H1 (cell line): Measurements from ENCODE around the gene ZFP64. TPM values are rescaled to one million over a fixed set of nuclear protein-coding genes. Genes with fewer than 3 reads are reported as not detected.
A peak's percentile ranks its signal among the peaks of the same experiment; 100 is the strongest.

Source experiments
- CTCF ChIA-PET: fragments of 300-600 bp; sonication (Branson Sonifier 250); formaldehyde crosslinking; loops from one replicate; lab custom pipeline; 2021; ENCODE audit not compliant: partially characterized antibody; lab: Charles Lee
- POLR2A ChIA-PET: fragments of 300-600 bp; sonication (Branson Sonifier 250); formaldehyde crosslinking; loops from one replicate; lab custom pipeline; 2021; ENCODE audit warnings: inconsistent platforms; ENCODE audit not compliant: partially characterized antibody; lab: Charles Lee
- DNase-seq, 2 experiments: peaks; one replicate each; pipeline versions ENCODE4 v3.0.0 to v3.0.0-alpha.2; 2010 to 2022; ENCODE audit warnings: low spot score in 2 of 2, low read depth in 1 of 2, mixed read lengths in 1 of 2
- FAIRE-seq: peaks from 2 replicates; lab custom pipeline; 2011; peaks lifted over from hg19 to GRCh38; lab: Jason Lieb, UNC
- H2AFZ ChIP-seq: 2 replicates; pipeline ENCODE4 v1.8.1; 2012; ENCODE audit warnings: low read length, inconsistent platforms
- H2AK5ac ChIP-seq: 2 replicates; pipeline ENCODE4 v1.6.1; 2013; ENCODE audit warnings: low read depth, low read length
- H2BK120ac ChIP-seq: replicated peaks from 2 replicates; pipeline ENCODE3; 2013; ENCODE audit warnings: low read depth, low read length, inconsistent platforms
- H2BK12ac ChIP-seq: 2 replicates; pipeline ENCODE4 v1.6.1; 2013; ENCODE audit warnings: low read depth, low read length
- H2BK15ac ChIP-seq: 2 replicates; pipeline ENCODE4 v1.6.1; 2013; ENCODE audit warnings: low read length
- H2BK20ac ChIP-seq: 2 replicates; pipeline ENCODE4 v1.6.1; 2013; ENCODE audit warnings: low read length
- H2BK5ac ChIP-seq: 2 replicates; pipeline ENCODE4 v1.6.1; 2013; ENCODE audit warnings: low read depth, low read length
- H3K14ac ChIP-seq: 2 replicates; pipeline ENCODE4 v1.6.1; 2013; ENCODE audit warnings: inconsistent platforms; ENCODE audit not compliant: insufficient read length
- H3K18ac ChIP-seq: 2 replicates; pipeline ENCODE4 v1.6.1; 2013; ENCODE audit warnings: low read length; ENCODE audit errors: extremely low read depth
- H3K23ac ChIP-seq: 2 replicates; pipeline ENCODE4 v1.6.1; 2013; ENCODE audit warnings: inconsistent platforms; ENCODE audit not compliant: insufficient read length
- H3K23me2 ChIP-seq: 2 replicates; pipeline ENCODE4 v1.6.1; 2013; ENCODE audit warnings: low read depth, low read length
- H3K27ac ChIP-seq: 2 replicates; pipeline ENCODE4 v1.6.1; 2011; ENCODE audit warnings: low read depth, low read length, inconsistent platforms
- H3K27me3 ChIP-seq, 4 experiments: replicated peaks in 1 of 4; 1 replicate in 1 of 4; 2 replicates in 3 of 4; pipeline versions ENCODE4 v1.6.1 to v1.8.1; 2011 to 2013; ENCODE audit warnings: low read length in 3 of 4, mild to moderate bottlenecking in 3 of 4, inconsistent platforms in 2 of 4, mixed read lengths in 2 of 4, moderate library complexity in 1 of 4; ENCODE audit not compliant: control insufficient read depth in 3 of 4, insufficient read depth in 3 of 4; ENCODE audit errors: extremely low read depth in 1 of 4
- H3K36me3 ChIP-seq, 4 experiments: 2 replicates each; pipeline versions ENCODE4 v1.6.1 to v1.8.1; 2011 to 2013; ENCODE audit warnings: mild to moderate bottlenecking in 4 of 4, low read length in 3 of 4, moderate library complexity in 2 of 4, control low read depth in 1 of 4, inconsistent platforms in 1 of 4; ENCODE audit not compliant: insufficient read depth in 4 of 4, control insufficient read depth in 2 of 4
- H3K4ac ChIP-seq: replicated peaks from 2 replicates; pipeline ENCODE3; 2013; ENCODE audit warnings: low read length, low read depth, mixed read lengths, inconsistent platforms; ENCODE audit not compliant: insufficient read length
- H3K4me1 ChIP-seq, 4 experiments: replicated peaks in 1 of 4; 1 replicate in 1 of 4; 2 replicates in 3 of 4; pipeline versions ENCODE4 v1.6.1 to v1.8.1; 2011 to 2013; ENCODE audit warnings: low read length in 3 of 4, inconsistent platforms in 2 of 4, mixed read lengths in 1 of 4; ENCODE audit not compliant: insufficient read depth in 4 of 4, control insufficient read depth in 3 of 4
- H3K4me2 ChIP-seq, 2 experiments: 2 replicates each; pipeline versions ENCODE4 v1.6.1 to v1.8.1; 2011 to 2013; ENCODE audit warnings: low read depth in 2 of 2, low read length in 2 of 2, control low read depth in 1 of 2, inconsistent platforms in 1 of 2, mild to moderate bottlenecking in 1 of 2; ENCODE audit not compliant: insufficient read depth in 1 of 2
- H3K4me3 ChIP-seq, 4 experiments: fragments of 200-600, 300-600 bp in 1 of 4; sonication (generic), shearing (Covaris generic), sonication (Bioruptor Twin) in 1 of 4; 2 replicates each; pipeline versions ENCODE4 v1.5.1 to v1.8.1; 2011 to 2016; ENCODE audit warnings: low read length in 4 of 4, low read depth in 3 of 4, control low read depth in 2 of 4, inconsistent platforms in 2 of 4, mild to moderate bottlenecking in 2 of 4, mixed read lengths in 1 of 4, moderate library complexity in 1 of 4; ENCODE audit not compliant: insufficient read depth in 2 of 4; ENCODE audit errors: extremely low read depth in 1 of 4
- H3K56ac ChIP-seq: replicated peaks from 2 replicates; pipeline ENCODE3; 2013; ENCODE audit warnings: low read depth, mild to moderate bottlenecking, mixed read lengths, low read length, inconsistent platforms; ENCODE audit not compliant: insufficient read length
- H3K79me1 ChIP-seq: 2 replicates; pipeline ENCODE4 v1.6.1; 2013; ENCODE audit warnings: low read depth, low read length, control low read depth
- H3K79me2 ChIP-seq, 2 experiments: 2 replicates each; pipeline versions ENCODE4 v1.6.1 to v1.8.1; 2012 to 2013; ENCODE audit warnings: low read length in 2 of 2, mild to moderate bottlenecking in 2 of 2, inconsistent platforms in 1 of 2; ENCODE audit not compliant: insufficient read depth in 2 of 2, control insufficient read depth in 1 of 2
- H3K9ac ChIP-seq, 4 experiments: replicated peaks in 1 of 4; 1 replicate in 1 of 4; 2 replicates in 3 of 4; pipeline versions ENCODE4 v1.6.1 to v1.8.1; 2011 to 2013; ENCODE audit warnings: low read depth in 3 of 4, low read length in 3 of 4, control low read depth in 2 of 4, mild to moderate bottlenecking in 2 of 4, moderate library complexity in 2 of 4, inconsistent platforms in 1 of 4; ENCODE audit errors: extremely low read depth in 1 of 4
- H3K9me3 ChIP-seq, 2 experiments: 2 replicates each; pipeline versions ENCODE4 v1.6.1 to v1.8.1; 2012 to 2013; ENCODE audit warnings: mild to moderate bottlenecking in 2 of 2, moderate library complexity in 2 of 2, control low read depth in 1 of 2, inconsistent platforms in 1 of 2, low read depth in 1 of 2, low read length in 1 of 2, mixed read lengths in 1 of 2; ENCODE audit not compliant: insufficient read depth in 2 of 2
- H4K20me1 ChIP-seq, 2 experiments: replicated peaks in 1 of 2; 2 replicates each; pipeline versions ENCODE3 to v1.8.1; 2011 to 2013; ENCODE audit warnings: inconsistent platforms in 2 of 2, low read length in 2 of 2, mild to moderate bottlenecking in 1 of 2; ENCODE audit not compliant: insufficient read depth in 2 of 2, control insufficient read depth in 1 of 2
- H4K5ac ChIP-seq: 2 replicates; pipeline ENCODE4 v1.6.1; 2013; ENCODE audit warnings: low read length, low read depth, mixed read lengths, inconsistent platforms; ENCODE audit not compliant: insufficient read length
- H4K8ac ChIP-seq: 2 replicates; pipeline ENCODE4 v1.8.0; 2013; ENCODE audit warnings: mild to moderate bottlenecking, moderate library complexity, low read length, inconsistent platforms; ENCODE audit not compliant: insufficient read depth; ENCODE audit errors: extremely low read depth
- H4K91ac ChIP-seq: replicated peaks from 2 replicates; pipeline ENCODE3; 2013; ENCODE audit warnings: low read length, mixed read lengths, inconsistent platforms; ENCODE audit not compliant: insufficient read length
- BACH1 ChIP-seq: IDR thresholded peaks from 2 replicates; pipeline ENCODE4 v1.6.1; 2012; ENCODE audit warnings: low read length, improper control_type of control experiment
- KDM1A ChIP-seq: fragments of 200-600, 300-600 bp; sonication (generic); IDR thresholded peaks from 2 replicates; pipeline ENCODE4 v1.7.1; 2016; ENCODE audit warnings: mild to moderate bottlenecking, low read length, borderline replicate concordance
- KDM4A ChIP-seq: IDR thresholded peaks from one replicate; pipeline ENCODE4 v1.7.1; 2012; ENCODE audit warnings: low read depth, mild to moderate bottlenecking, moderate library complexity, low read length, inconsistent platforms; ENCODE audit not compliant: severe bottlenecking
- PHF8 ChIP-seq: fragments of 200-600 bp; sonication (generic); conservative IDR thresholded peaks from 2 replicates; pipeline ENCODE4 v1.7.1; 2012; ENCODE audit warnings: low read depth, mild to moderate bottlenecking, inconsistent platforms, low read length, moderate library complexity
- RBBP5 ChIP-seq: IDR thresholded peaks from 2 replicates; pipeline ENCODE4 v1.7.1; 2012; ENCODE audit warnings: low read depth, mild to moderate bottlenecking, inconsistent platforms, low read length, moderate library complexity, borderline replicate concordance
- SIRT6 ChIP-seq: IDR thresholded peaks from one replicate; pipeline ENCODE4 v1.7.1; 2012; ENCODE audit warnings: low read length, inconsistent platforms
- TAF1 ChIP-seq: IDR thresholded peaks from 2 replicates; pipeline ENCODE4 v1.6.1; 2011; ENCODE audit warnings: mild to moderate bottlenecking, low read depth, low read length
- TBP ChIP-seq: IDR thresholded peaks from 2 replicates; pipeline ENCODE4 v1.6.1; 2011; ENCODE audit warnings: low read depth, low read length, improper control_type of control experiment
- YY1 ChIP-seq: IDR thresholded peaks from 2 replicates; pipeline ENCODE4 v1.6.1; 2011; ENCODE audit warnings: low read depth, mild to moderate bottlenecking, low read length
- WGBS, 2 experiments: shearing (Covaris generic) in 1 of 2; methylation state at CpG; one replicate each; pipeline versions ENCODE4 v1.1.6 to v1.1.7; 2013 to 2015; ENCODE audit warnings: low lambda C conversion rate in 2 of 2, mixed read lengths in 2 of 2, inconsistent platforms in 1 of 2, low coverage in 1 of 2, missing lambda C conversion rate in 1 of 2; ENCODE audit not compliant: insufficient replicate concordance in 2 of 2, insufficient coverage in 1 of 2, insufficient read length in 1 of 2; ENCODE audit errors: extremely low coverage in 1 of 2, missing lambda C conversion rate in 1 of 2; 5-methylcytosine and 5-hydroxymethylcytosine counted together
- polyA plus RNA-seq, 7 experiments: library from polyadenylated mRNA; depleted of rRNA in 3 of 7; stranded (reverse) in 5 of 7; unstranded in 2 of 7; fragments of >200 nt in 5 of 7; fragments of 200-250 nt in 2 of 7; gene quantifications; 1 replicate in 5 of 7; 2 replicates in 1 of 7; 4 replicates in 1 of 7; pipeline versions ENCODE4 v1.2.1 to v1.2.3, GENCODE V29; 2011 to 2013; ENCODE audit warnings: missing spikeins in 2 of 7, mixed read lengths in 2 of 7
- total RNA-seq: library from RNA; stranded (reverse); fragmentation: NEBNext Ultra II Directional; extraction: Animal tissue kit (Norgen Biotek cat#: 25700); gene quantifications from 2 replicates; pipeline ENCODE4 v1.2.1, GENCODE V29; 2021
- TF ChIP-seq, protein P1 (sequence below): IDR thresholded peaks from 2 replicates; pipeline ENCODE4 v1.6.1; 2012; ENCODE audit warnings: inconsistent platforms

Gene ZFP64
- total and polyA plus RNA-seq, 2 of the 8 experiments (the other 6 are each of a cell fraction or from before 2014, with no cell fraction given): 25.3 to 43.7 TPM

DNA sequence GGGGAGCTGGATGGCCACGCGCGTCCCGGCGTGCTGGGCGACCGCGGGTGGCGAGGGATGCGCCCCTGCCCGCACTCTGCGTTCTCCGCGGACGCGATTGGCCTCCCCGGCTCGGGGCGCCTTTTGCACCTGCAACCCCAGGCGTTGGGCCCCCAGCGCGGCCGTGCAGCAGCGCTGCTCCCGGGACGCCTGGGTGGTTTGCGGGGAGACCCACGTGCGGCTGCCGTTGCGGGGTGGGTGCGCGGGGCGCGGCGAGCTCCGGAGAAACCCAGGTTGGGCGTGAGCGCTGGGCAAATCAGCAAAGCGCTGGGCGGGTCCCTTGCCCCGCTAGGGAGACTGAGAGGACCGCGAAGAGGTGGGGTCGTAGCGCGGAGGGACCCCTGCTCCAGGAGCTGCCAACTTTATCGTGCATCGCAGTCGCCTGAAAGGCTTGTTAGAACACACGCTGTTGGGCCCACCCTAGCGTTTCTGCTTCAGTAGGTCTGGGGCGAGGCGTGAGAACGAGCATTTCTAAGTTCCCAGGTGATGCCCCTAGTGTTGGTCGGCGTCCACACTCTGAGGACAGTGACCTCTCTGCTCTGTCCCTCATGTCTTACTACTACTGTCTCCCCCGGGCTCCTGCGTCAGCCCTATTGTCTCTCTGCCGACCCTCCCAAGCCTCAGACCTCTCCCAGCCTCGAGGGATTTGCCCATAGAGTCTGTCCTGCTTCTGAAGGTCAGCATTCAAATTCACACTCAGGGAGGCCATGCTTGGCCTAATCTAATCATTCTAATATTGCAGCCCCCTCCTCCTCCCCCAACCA is 538 bp upstream of the ZFP64 start:
- Histone ChIP-seq H2BK5ac (peak overlapping the region; percentile 49), H4K8ac (peak overlapping the region; percentile 88), H3K79me1 (peaks cover 4% of the 10 kb centered on the region; the same call in 1 of the 2 replicates), H3K56ac (peak overlapping the region; percentile 49), H3K79me2 (peaks cover 0 to 26% of the 10 kb centered on the region in 2 experiments; a peak in 3 of 4 replicates), H3K23me2 (peaks cover 7% of the 10 kb centered on the region), H4K91ac (peak overlapping the region; percentile 61), H2BK12ac (no peak overlapping the region), H2AFZ (peak overlapping the region; percentile 47; the same call in 1 of the 2 replicates), H3K27ac (peak overlapping the region; percentile 75; the same call in 1 of the 2 replicates), H3K18ac (peak overlapping the region; percentile 97), H4K5ac (peak overlapping the region; percentile 83), H2BK15ac (no peak overlapping the region), H4K20me1 (no peaks in the 10 kb centered on the region), H3K4me2 (peak overlapping the region; percentile 78 to 91), H3K14ac (no peak overlapping the region), H3K4me3 (peak overlapping the region; percentile 58 to 87 (median 82)), H2AK5ac (no peak overlapping the region), H3K4ac (no peak overlapping the region), H3K4me1 (peaks cover 0 to 7% (median 2%) of the 10 kb centered on the region in 4 experiments; a peak in 4 of 7 replicates), H2BK20ac (no peak overlapping the region), H2BK120ac (no peak overlapping the region), H3K36me3 (no peaks in the 10 kb centered on the region), H3K23ac (no peak overlapping the region), H3K9ac (peak overlapping the region; percentile 8 to 80 (median 76); a peak in 6 of 7 replicates), H3K27me3 (no peaks in the 10 kb centered on the region), H3K9me3 (no peaks in the 10 kb centered on the region)
- CTCF ChIA-PET: interaction anchor here (0.7 to 1.3 kb wide), 7 partner anchors 9 to 811 kb away, joined by 3 to 5 read pairs (median 3); no protein-coding TSS in a partner anchor
- no peak for FAIRE-seq
- DNase-seq: peak in 1 of 2 experiments; percentile 78
- POLR2A ChIA-PET: interaction anchor here (0.7 to 2.6 kb wide), 11 partner anchors 10 to 428 kb away, joined by 3 to 13 read pairs (median 4); no protein-coding TSS in a partner anchor
- WGBS, 2 experiments: 4% methylated on average over 52 of the region's 61 CpGs; no CpG with 5 or more reads in 1 of the 2 experiments
- TF ChIP-seq KDM1A (no peak), BACH1 (no peak), SIRT6 (no peak), KDM4A (peak; percentile 97), TBP (peak; percentile 48), TAF1 (peak; percentile 59), RBBP5 (0 out of 2 replicates have a peak, but pooled peaks have one; percentile 42), PHF8 (peak; percentile 79), YY1 (0 out of 2 replicates have a peak, but pooled peaks have one; percentile 5)
- TF ChIP-seq, protein P1, sequence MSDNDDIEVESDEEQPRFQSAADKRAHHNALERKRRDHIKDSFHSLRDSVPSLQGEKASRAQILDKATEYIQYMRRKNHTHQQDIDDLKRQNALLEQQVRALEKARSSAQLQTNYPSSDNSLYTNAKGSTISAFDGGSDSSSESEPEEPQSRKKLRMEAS: 0 out of 2 replicates have a peak, but pooled peaks have one; percentile 15
